Measurements from ENCODE around the gene FCN1. TPM values are rescaled to one million over a fixed set of nuclear protein-coding genes. Genes with fewer than 3 reads are reported as not detected.

FCN1 gene
- total RNA-seq, 4 donors from 2014 or later, result 0.41 to 13.8 TPM; not detected in 2

GRCh38 chr9:134962065-134962972 is 44.6 kb upstream of the FCN1 start:
- H3K4me1 ChIP-seq, result no peaks in the 10 kb centered on the region
- peaks cover 15% of the 10 kb centered on the region for H3K27me3 ChIP-seq
- TF ChIP-seq EP300 (IDR thresholded peaks at IDR 0.05; ENCODE audit: low read depth), result no peak
- TF ChIP-seq POLR2A (IDR thresholded peaks at IDR 0.05), result no peak
- no peak for TF ChIP-seq CTCF (IDR thresholded peaks at IDR 0.05)
- no peak for TF ChIP-seq POLR2AphosphoS5 (IDR thresholded peaks at IDR 0.05)
- WGBS, 2 donors (ENCODE audit: low coverage in 1 of 2), result 55 to 100% methylated on average over 1 to 16 of the region's 16 CpGs
- intact Hi-C loops (cut with DNase I; ENCODE audit: low total_unique reads), result no loop called here
- no peak overlapping the region for H3K4me3 ChIP-seq
- in situ Hi-C loops (cut with MboI; ENCODE audit: low pct_ligation_motif_present in 1 of 4, low pct_unique_long_range_greater_than_20kb in 1 of 4, low sequenced_read_pairs in 3 of 4), result no loop called here
- DNase-seq, result no peak
- no peaks in the 10 kb centered on the region for H3K9me3 ChIP-seq
- H3K36me3 ChIP-seq, result no peaks in the 10 kb centered on the region
- H3K27ac ChIP-seq, result no peak overlapping the region

GRCh38 chr9:134961331-134962064 is 43.8 kb upstream of the FCN1 start:
- 41 to 50% methylated on average over 6 to 21 of the region's 21 CpGs for WGBS, 2 donors (ENCODE audit: low coverage in 1 of 2)
- in situ Hi-C loops (cut with MboI; ENCODE audit: low pct_ligation_motif_present in 1 of 4, low pct_unique_long_range_greater_than_20kb in 1 of 4, low sequenced_read_pairs in 3 of 4), result no loop called here
- Histone ChIP-seq H3K9me3 (no peaks in the 10 kb centered on the region), H3K36me3 (no peaks in the 10 kb centered on the region), H3K4me3 (no peak overlapping the region), H3K27ac (no peak overlapping the region), H3K27me3 (peaks cover 11% of the 10 kb centered on the region), H3K4me1 (no peaks in the 10 kb centered on the region)
- TF ChIP-seq POLR2AphosphoS5 (IDR thresholded peaks at IDR 0.05) (no peak), EP300 (IDR thresholded peaks at IDR 0.05; ENCODE audit: low read depth) (no peak), CTCF (IDR thresholded peaks at IDR 0.05) (no peak), POLR2A (IDR thresholded peaks at IDR 0.05) (no peak)
- no peak for DNase-seq
- intact Hi-C loops (cut with DNase I; ENCODE audit: low total_unique reads), result no loop called here

GRCh38 chr9:134960701-134961181 is 43.0 kb upstream of the FCN1 start:
- TF ChIP-seq CTCF (IDR thresholded peaks at IDR 0.05) (no peak), EP300 (IDR thresholded peaks at IDR 0.05; ENCODE audit: low read depth) (no peak)
- Histone ChIP-seq H3K4me1 (no peaks in the 10 kb centered on the region), H3K27ac (no peak overlapping the region), H3K4me3 (no peak overlapping the region), H3K36me3 (no peaks in the 10 kb centered on the region), H3K27me3 (peaks cover 11% of the 10 kb centered on the region), H3K9me3 (no peaks in the 10 kb centered on the region)
- 85% methylated on average over 15 of the region's 15 CpGs; no CpG with 5 or more reads in 1 of the 2 donors for WGBS, 2 donors (ENCODE audit: low coverage in 1 of 2)
- DNase-seq, result no peak
- in situ Hi-C loops (cut with MboI; ENCODE audit: low pct_ligation_motif_present in 1 of 4, low pct_unique_long_range_greater_than_20kb in 1 of 4, low sequenced_read_pairs in 3 of 4), result no loop called here
- intact Hi-C loops (cut with DNase I; ENCODE audit: low total_unique reads), result no loop called here

GRCh38 chr9:134959971-134960310 is 42.2 kb upstream of the FCN1 start:
- TF ChIP-seq EP300 (IDR thresholded peaks at IDR 0.05; ENCODE audit: low read depth) (no peak), POLR2AphosphoS5 (IDR thresholded peaks at IDR 0.05) (no peak), POLR2A (IDR thresholded peaks at IDR 0.05) (no peak), CTCF (IDR thresholded peaks at IDR 0.05) (no peak)
- no peaks in the 10 kb centered on the region for H3K9me3 ChIP-seq
- H3K4me1 ChIP-seq, result no peaks in the 10 kb centered on the region
- H3K36me3 ChIP-seq, result no peaks in the 10 kb centered on the region
- H3K27me3 ChIP-seq, result peaks cover 11% of the 10 kb centered on the region
- intact Hi-C loops (cut with DNase I; ENCODE audit: low total_unique reads) (no loop called here), in situ Hi-C loops (cut with MboI; ENCODE audit: low pct_ligation_motif_present in 1 of 4, low pct_unique_long_range_greater_than_20kb in 1 of 4, low sequenced_read_pairs in 3 of 4) (no loop called here)
- H3K4me3 ChIP-seq, result no peak overlapping the region
- WGBS, 2 donors (ENCODE audit: low coverage in 1 of 2), result 84% methylated on average over 9 of the region's 9 CpGs; no CpG with 5 or more reads in 1 of the 2 donors
- H3K27ac ChIP-seq, result no peak overlapping the region
- DNase-seq, result no peak
